Activated CD8-positive, alpha-beta memory T cell treated with anti-CD3 and anti-CD28 coated beads for 24 hours (primary cell): ENCODE results near the gene RASAL3.

Experiments used
- DNase-seq: peaks from one replicate; pipeline ENCODE4 v3.0.0-alpha.2; 2020

The RASAL3 gene

GRCh38 chr19:15448778-15449619 lies 15.3 kb downstream of the RASAL3 start:
- DNase-seq: no peak

GRCh38 chr19:15448044-15448777 lies 16.1 kb downstream of the RASAL3 start:
- no peak for DNase-seq

GRCh38 chr19:15447057-15447456 lies 17.3 kb downstream of the RASAL3 start:
- DNase-seq: no peak

GRCh38 chr19:15445807-15446376 lies 18.5 kb downstream of the RASAL3 start:
- DNase-seq: no peak

GRCh38 chr19:15445227-15445605 lies 19.1 kb downstream of the RASAL3 start:
- no peak for DNase-seq

- no peak for DNase-seq
Measured at GRCh38 chr19:15444505-15445226, 19.7 kb downstream of the RASAL3 start.

- no peak for DNase-seq
Measured at GRCh38 chr19:15443838-15444237, 20.5 kb downstream of the RASAL3 start.

- no peak for DNase-seq
Measured at GRCh38 chr19:15443325-15443724, 21.0 kb downstream of the RASAL3 start.

- no peak for DNase-seq
Measured at GRCh38 chr19:15442142-15442920, 22.0 kb downstream of the RASAL3 start.

- DNase-seq: no peak
Measured at GRCh38 chr19:15441317-15441716, 23.0 kb downstream of the RASAL3 start.

GRCh38 chr19:15439821-15440641 lies 24.3 kb downstream of the RASAL3 start:
- DNase-seq: no peak

GRCh38 chr19:15439078-15439799 lies 25.1 kb downstream of the RASAL3 start:
- DNase-seq: no peak

GRCh38 chr19:15438577-15438976 lies 25.8 kb downstream of the RASAL3 start:
- no peak for DNase-seq

- DNase-seq: no peak
Measured at GRCh38 chr19:15438124-15438496, 26.2 kb downstream of the RASAL3 start.

GRCh38 chr19:15437355-15438123 lies 26.8 kb downstream of the RASAL3 start:
- no peak for DNase-seq

GRCh38 chr19:15436826-15437110 lies 27.6 kb downstream of the RASAL3 start:
- DNase-seq: no peak

- DNase-seq: no peak
Measured at GRCh38 chr19:15436012-15436825, 28.1 kb downstream of the RASAL3 start.

GRCh38 chr19:15433519-15434069 lies 30.8 kb downstream of the RASAL3 start:
- no peak for DNase-seq
